ENCODE results near the gene HSD17B1.

DNA sequence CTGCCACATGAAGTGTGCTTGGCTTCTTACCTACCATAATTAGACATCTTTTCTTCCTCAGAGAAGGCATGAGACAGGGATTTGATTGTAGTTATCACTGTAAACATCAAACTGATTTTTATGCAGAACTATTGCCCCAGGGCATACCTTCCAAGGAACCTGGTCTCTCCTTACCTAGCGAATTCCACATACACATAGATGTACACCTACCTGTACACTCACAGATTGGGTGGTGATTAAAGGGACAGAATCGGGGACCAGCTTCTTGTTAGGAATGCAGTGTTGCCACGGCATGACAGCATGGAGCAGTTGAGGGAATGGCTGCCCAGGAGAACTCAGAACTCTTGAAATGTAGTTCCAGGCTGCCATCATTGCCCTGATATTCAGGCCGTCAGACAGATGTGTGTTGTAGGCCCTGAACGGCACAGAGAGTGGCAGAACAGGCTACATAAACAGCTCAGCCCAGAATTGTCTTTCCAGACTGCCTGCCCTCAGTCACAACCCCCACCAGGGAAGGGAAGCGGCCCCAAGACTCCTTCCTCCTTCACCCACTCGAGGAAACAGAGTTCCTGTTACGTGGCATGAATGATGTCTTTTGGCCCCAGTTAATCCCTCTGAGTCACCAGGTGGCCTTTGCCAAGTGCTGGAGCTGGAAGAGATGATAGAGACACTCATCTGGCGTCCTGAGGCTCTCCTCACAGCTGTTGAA lies 34.5 kb upstream of the HSD17B1 start:
- TF ChIP-seq, protein P1, sequence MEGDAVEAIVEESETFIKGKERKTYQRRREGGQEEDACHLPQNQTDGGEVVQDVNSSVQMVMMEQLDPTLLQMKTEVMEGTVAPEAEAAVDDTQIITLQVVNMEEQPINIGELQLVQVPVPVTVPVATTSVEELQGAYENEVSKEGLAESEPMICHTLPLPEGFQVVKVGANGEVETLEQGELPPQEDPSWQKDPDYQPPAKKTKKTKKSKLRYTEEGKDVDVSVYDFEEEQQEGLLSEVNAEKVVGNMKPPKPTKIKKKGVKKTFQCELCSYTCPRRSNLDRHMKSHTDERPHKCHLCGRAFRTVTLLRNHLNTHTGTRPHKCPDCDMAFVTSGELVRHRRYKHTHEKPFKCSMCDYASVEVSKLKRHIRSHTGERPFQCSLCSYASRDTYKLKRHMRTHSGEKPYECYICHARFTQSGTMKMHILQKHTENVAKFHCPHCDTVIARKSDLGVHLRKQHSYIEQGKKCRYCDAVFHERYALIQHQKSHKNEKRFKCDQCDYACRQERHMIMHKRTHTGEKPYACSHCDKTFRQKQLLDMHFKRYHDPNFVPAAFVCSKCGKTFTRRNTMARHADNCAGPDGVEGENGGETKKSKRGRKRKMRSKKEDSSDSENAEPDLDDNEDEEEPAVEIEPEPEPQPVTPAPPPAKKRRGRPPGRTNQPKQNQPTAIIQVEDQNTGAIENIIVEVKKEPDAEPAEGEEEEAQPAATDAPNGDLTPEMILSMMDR (IDR thresholded peaks at IDR 0.05), result peak in 1 of 5 experiments; percentile 11
- no peak for TF ChIP-seq POLR2A (IDR thresholded peaks at IDR 0.05)
- peak; percentile 86 to 94 (median 93) for TF ChIP-seq POLR2AphosphoS5 (IDR thresholded peaks at IDR 0.05)
